Esophagus squamous epithelium (tissue), 4 donors: ENCODE measurements around the gene CDON.

ENCODE experiments used
- POLR2A ChIP-seq, 4 donors: fragments of 450-650 bp; IDR thresholded peaks; one replicate each; pipeline ENCODE4 v1.6.1; 2017; ENCODE audit warnings: antibody characterized with exemption in 4 of 4, mild to moderate bottlenecking in 4 of 4, moderate library complexity in 3 of 4
- TF ChIP-seq, protein P1 (sequence below), 6 experiments: fragments of 450-650 bp in 4 of 6; fragments of 200-600 bp in 2 of 6; sonication (generic) in 2 of 6; IDR thresholded peaks; one replicate each; pipeline ENCODE4 v1.5.1; 2016 to 2019; ENCODE audit warnings: antibody characterized with exemption in 6 of 6, mild to moderate bottlenecking in 4 of 6, moderate library complexity in 4 of 6

DNA sequence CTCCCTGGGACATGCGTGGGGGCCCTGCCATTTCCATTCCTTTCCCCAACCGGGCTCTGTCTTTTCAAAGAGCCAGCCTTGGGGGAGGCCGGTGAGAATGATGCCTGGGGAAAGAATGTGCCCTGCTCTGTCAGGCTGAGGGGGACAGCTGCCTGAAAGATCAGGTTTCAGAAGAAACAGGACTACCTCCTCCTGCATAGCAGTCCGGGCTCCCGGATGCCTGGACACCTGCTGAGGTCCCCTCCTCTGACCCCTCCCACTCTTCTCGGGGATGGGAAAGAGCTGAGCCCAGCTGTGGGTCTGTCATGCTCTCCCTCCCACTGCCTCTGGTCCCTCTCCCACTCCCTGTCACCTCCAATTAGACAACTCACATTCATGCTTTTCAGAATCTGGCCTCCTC lies 41.8 kb upstream of the CDON start:
- TF ChIP-seq, protein P1, sequence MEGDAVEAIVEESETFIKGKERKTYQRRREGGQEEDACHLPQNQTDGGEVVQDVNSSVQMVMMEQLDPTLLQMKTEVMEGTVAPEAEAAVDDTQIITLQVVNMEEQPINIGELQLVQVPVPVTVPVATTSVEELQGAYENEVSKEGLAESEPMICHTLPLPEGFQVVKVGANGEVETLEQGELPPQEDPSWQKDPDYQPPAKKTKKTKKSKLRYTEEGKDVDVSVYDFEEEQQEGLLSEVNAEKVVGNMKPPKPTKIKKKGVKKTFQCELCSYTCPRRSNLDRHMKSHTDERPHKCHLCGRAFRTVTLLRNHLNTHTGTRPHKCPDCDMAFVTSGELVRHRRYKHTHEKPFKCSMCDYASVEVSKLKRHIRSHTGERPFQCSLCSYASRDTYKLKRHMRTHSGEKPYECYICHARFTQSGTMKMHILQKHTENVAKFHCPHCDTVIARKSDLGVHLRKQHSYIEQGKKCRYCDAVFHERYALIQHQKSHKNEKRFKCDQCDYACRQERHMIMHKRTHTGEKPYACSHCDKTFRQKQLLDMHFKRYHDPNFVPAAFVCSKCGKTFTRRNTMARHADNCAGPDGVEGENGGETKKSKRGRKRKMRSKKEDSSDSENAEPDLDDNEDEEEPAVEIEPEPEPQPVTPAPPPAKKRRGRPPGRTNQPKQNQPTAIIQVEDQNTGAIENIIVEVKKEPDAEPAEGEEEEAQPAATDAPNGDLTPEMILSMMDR (IDR thresholded peaks at IDR 0.05) = no peak
- no peak for TF ChIP-seq POLR2A (IDR thresholded peaks at IDR 0.05)
